ENCODE data around the gene CPTP. TPM values are rescaled to one million over a fixed set of nuclear protein-coding genes. Genes with fewer than 3 reads are reported as not detected.

CPTP gene
- total and polyA plus RNA-seq, 2 of the 13 experiments (the other 11 are each of a cell fraction or from before 2014, with no cell fraction given), result 5.5 to 9.3 TPM

GRCh38 chr1:1290238-1290731, 34.3 kb upstream of the CPTP start (continued):
- TF ChIP-seq HMGXB4 (CRISPR knock-in tag; IDR thresholded peaks at IDR 0.05; ENCODE audit: borderline replicate concordance in 1 of 2, low read depth in 1 of 2) (0 out of 4 replicates have a peak, but pooled peaks of 1 of the 2 experiments have one; percentile 24), RARA (CRISPR knock-in tag; IDR thresholded peaks at IDR 0.05) (no peak), ZNF687 (CRISPR knock-in tag; IDR thresholded peaks at IDR 0.05) (peak; percentile 43), ZFY (CRISPR knock-in tag; IDR thresholded peaks at IDR 0.05) (peak; percentile 18; the same call in 1 of the 2 replicates), BORCS8-MEF2B (CRISPR knock-in tag; IDR thresholded peaks at IDR 0.05) (0 out of 2 replicates have a peak, but pooled peaks have one; percentile 32), ZSCAN21 (CRISPR knock-in tag; IDR thresholded peaks at IDR 0.05; ENCODE audit: borderline replicate concordance) (0 out of 2 replicates have a peak, but pooled peaks have one; percentile 20), NONO (IDR thresholded peaks at IDR 0.05) (no peak), NONO (CRISPR knock-in tag; conservative IDR thresholded peaks at IDR 0.05) (peak; percentile 31; the same call in 1 of the 2 replicates), CTCF (CRISPR knock-in tag; IDR thresholded peaks at IDR 0.05) (peak; percentile 83), SRSF1 (optimal IDR thresholded peaks at IDR 0.05; ENCODE audit: low read depth, low read length) (peak; percentile 30), MAFG (CRISPR knock-in tag; IDR thresholded peaks at IDR 0.05) (no peak), PATZ1 (CRISPR knock-in tag; IDR thresholded peaks at IDR 0.05) (peak; percentile 37), ZHX1 (CRISPR knock-in tag; IDR thresholded peaks at IDR 0.05; ENCODE audit: low read depth) (0 out of 2 replicates have a peak, but pooled peaks have one; percentile 41), HMG20A (CRISPR knock-in tag; IDR thresholded peaks at IDR 0.05; ENCODE audit: borderline replicate concordance) (no peak), HOXA3 (CRISPR knock-in tag; IDR thresholded peaks at IDR 0.05) (0 out of 2 replicates have a peak, but pooled peaks have one; percentile 16), STAG1 (CRISPR knock-in tag; IDR thresholded peaks at IDR 0.05) (peak; percentile 75)
